PFSK-1 (cell line): ENCODE measurements around the gene PRRC2B.

ENCODE experiments used
- SIN3A ChIP-seq: IDR thresholded peaks from 2 replicates; pipeline ENCODE4 v1.6.1; 2012; ENCODE audit warnings: mild to moderate bottlenecking, low read length, moderate library complexity, borderline replicate concordance; ENCODE audit not compliant: insufficient read depth
- TAF1 ChIP-seq: IDR thresholded peaks from 2 replicates; pipeline ENCODE4 v1.6.1; 2012; ENCODE audit warnings: low read length, control low read depth, borderline replicate concordance; ENCODE audit not compliant: insufficient read depth

DNA sequence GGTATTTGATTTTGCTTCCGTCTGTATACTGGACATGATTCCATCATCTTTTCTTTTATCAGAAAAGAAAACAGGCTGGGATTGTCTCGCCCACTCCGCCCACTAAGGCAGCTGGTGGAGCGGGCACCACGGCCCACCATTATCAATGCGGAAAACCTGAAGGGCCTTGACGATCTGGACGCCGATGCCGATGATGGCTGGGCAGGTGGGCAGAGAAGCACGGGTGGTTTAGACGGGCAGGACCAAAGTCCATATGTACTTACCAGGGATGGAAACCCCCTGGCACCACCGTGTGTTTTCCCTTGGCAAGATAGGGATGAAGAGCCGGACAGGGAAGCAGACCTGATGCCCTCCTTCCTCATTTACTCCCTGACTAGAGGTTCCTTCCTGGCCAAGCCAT lies 53.7 kb downstream of the PRRC2B start:
- TF ChIP-seq SIN3A (no peak), TAF1 (no peak)
